HG03460 (cell line): ENCODE results near the gene GEMIN5.
A peak's percentile ranks its signal among the peaks of the same experiment; 100 is the strongest.
"Not testable (repeated sequence)": the region's sequence is repeated elsewhere in the genome, so short reads cannot be mapped to it uniquely, and the experiment has no call there.

Experiments used
- ATAC-seq: cut with Tn5 transposase; IDR thresholded peaks from one replicate; pipeline ENCODE4 v1.9.1; 2021; ENCODE audit not compliant: unreplicated experiment

GEMIN5 gene

DNA sequence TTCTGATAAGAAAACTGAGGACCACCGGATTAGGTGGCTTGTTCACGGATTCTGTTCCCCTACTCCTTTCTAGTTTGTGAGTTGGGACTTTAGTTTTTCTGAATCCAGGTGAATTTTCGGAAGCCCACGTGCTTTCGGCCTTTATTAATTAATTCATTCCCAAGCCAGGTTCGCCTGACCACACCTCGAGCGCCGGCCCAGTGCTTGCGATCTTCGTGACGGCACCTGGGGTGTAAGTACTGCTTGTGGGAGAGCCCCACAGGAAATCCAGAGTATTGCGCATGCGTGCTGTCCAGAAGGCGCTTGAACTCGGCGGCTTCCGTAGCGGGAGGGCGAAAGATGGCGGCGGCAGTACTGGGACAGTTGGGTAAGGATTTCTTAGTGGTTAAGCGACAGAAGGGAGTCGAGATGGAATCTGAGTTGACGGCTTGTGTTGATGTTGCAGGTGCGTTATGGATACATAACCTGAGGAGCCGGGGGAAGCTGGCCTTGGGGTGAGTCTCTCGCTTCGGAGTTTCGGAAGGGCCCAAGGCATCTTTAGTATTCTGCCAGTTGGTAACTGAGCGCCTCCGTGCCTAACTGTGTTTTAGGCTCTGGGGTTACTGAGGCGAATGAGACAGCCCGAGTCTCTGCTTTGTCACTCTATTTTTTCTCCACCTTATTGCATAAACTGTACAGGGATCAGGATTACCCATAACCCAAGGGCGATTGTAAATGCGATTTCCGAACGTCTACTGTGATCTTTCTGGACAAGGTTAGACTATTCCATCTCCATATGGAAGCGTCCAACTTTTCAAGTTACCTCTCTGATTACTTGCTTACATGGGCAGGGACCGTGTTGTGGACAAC lies 3.0 kb upstream of the GEMIN5 start, which contains the start of gene MRPL22:
Gene MRPL22, plus strand, starts transcription at position 302 of the 849 bp plus-strand sequence. Its CDS starts 38 bp downstream, at position 340.
- peak; percentile 55 for ATAC-seq

DNA sequence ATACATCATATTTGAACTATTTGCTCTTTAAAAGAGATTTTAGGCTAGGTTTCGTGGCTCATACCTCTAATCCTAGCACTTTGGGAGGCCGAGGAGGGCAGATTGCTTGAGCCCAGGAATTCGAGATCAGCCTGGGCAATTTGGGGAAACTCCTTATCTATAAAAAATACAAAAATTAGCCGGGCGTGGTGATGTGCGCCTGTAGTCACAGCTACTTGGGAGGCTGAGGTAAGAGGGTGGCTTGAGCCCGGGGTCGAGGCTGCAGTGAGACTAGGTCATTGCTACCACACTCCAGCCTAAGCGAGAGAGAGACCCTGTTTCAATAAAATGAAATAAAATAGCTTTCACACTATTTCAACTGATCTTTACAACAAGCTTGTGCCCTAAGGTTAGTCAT lies 2.4 kb upstream of the GEMIN5 start:
- no peak for ATAC-seq

DNA sequence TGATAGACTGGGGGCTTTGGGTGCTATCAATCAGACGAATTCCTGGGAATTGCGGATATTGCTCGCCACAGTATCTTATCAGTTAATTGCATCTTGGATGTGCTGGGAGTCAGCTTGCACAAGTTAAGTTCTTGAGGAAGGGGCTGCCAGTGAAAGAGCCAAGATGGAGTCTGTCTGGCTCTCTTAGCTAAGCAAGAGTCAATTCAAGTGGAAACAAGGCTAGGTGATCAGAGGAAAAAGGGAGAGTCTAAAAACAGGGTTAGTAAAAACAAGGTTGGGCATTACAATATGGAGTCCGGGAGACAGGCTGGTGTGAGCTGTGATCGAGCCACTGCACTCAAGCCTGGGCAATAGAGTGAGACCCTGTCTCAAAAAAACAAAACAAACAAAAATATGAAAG lies 1.4 kb upstream of the GEMIN5 start:
- ATAC-seq, result not testable (repeated sequence)

DNA sequence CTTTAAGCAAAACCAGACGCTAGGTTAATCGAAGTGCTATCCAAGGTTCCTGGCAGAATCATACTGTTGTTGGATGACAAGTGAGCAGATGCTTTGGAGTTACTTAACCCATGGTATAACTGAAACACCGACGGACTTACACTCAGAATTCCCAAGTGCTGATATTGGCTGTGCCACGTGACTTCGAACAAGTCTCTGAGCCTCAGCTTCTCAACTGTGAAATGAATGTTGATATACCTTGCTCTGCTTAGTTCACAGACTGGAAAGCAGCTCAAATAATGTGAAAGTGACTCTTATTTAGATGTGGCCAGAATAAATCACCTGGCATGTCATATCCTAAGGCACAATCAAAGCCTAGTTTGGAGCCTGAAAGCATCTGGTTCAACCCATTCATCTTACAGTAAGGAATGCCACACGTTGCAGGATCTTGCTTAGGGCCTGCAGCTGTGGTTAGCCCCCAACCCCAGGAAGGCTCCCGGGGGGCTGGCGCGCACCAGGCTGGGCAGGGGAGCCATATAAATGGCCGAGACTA lies 759 bp downstream of the GEMIN5 start:
- no peak for ATAC-seq

DNA sequence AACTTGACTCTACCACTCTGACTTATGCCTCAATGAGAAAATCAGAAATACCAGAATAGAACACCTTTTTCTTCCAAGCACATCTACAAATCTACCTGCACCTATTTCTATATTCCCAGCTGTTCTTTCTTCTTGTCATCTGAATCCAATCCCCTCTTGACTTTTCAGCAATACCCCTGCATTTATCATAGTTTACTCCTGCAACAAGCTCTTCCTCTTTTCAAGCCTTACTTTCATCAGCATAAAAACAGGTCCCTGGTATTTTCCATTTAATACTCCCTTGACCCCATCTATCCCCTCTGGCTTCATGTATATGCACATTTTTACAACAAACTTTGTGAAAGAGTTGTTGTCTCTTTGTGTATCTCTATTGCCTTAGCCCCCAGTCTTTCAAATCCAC lies 3.1 kb downstream of the GEMIN5 start:
- no peak for ATAC-seq

DNA sequence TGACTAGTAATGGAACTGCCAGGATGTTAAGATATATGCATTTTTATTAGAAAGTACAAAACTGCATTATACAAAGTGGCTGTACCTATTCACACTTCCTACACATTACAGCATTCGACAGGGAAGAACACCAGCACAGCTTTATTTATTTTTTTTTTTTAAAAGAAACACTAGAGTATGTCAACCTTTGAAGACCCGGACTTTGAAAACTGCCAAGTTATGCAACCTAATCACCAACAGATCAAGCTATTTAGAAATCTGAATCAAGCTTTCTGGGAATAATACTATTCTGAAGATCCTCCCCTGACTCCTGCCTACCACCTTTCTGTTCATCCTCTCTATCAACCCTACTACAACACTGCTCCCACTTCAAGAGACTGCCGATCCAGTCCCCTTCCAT lies 4.5 kb downstream of the GEMIN5 start:
- ATAC-seq, result no peak

DNA sequence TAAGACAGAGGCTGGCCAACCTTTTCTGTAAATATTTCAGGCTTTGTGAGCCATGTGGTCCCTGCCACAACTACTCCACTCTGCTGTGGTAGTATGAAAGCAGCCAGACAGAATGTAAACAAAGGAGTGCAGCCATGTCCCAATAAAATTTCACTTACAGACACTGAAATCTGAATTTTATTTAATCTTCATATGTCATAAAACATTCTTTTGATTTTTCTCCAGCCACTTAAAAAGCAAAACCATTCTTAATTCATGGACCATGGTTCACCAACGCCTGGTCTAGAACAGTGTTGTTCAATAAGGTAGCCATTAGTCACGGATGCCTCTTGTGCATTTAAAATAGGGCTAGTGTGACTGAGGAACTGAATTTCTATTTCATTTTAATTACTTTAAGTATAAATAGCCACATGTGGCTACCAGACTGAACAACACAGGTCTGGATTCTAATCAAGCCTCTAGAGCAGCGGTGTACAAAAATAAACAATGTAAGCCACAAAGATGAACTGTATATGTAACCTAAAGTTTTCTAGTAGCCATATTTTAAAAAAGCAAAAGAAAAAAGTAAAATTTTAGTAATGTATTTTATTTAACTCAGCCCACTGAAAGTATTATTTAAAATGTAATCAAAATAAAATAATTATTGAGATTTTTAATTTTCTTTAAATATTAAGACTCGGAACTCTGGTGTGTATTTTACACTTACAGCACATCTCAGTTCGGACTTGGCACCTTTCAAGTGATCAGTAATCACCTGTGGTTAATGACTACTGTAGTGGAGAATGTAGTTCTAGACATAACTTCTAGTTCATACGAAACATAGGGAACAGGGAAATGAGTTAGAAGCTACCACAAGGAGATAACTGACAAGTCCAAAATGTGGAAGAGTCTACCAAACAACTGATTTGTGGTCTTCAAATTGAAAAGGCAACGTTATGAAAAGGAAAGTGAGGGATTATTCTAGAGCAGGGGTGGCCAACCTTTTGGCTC lies 14.3 kb downstream of the GEMIN5 start:
- ATAC-seq, result no peak

DNA sequence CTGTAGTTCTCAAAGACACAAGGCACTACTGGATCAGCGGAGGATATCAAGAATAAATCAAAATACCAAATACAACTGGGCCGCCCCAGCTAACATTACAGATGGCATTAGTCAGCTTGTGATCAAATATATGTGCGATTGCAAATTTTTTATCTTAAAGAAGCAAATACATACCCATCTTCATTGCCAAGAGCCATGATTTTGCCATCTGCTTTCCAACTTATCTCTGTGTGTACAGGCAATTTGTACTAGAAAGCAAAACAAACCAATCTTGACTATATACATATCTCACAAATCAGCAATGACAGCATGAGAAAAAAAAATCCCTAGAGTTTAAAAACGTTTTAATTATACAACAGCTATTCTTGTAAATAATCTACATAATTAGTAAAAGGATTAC lies 20.3 kb downstream of the GEMIN5 start:
- no peak for ATAC-seq

DNA sequence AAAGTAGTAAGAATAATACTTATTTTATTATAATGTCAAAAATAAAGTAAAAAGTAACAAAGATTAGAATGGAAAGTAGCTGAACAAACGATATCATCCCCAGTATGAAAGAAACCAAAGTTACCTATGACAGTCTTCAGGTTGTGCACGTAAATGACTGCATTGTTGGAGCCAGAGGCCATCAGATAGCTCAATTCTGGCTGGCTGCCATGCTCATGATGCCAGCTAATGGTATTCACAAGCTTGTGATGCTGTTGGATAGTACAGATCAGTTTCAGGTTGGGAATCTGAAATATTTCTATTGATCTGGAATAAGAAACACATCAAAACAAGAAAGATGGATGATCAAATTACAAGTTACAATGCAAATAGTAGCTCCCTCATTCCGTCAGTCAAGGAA lies 21.1 kb downstream of the GEMIN5 start:
- no peak for ATAC-seq

DNA sequence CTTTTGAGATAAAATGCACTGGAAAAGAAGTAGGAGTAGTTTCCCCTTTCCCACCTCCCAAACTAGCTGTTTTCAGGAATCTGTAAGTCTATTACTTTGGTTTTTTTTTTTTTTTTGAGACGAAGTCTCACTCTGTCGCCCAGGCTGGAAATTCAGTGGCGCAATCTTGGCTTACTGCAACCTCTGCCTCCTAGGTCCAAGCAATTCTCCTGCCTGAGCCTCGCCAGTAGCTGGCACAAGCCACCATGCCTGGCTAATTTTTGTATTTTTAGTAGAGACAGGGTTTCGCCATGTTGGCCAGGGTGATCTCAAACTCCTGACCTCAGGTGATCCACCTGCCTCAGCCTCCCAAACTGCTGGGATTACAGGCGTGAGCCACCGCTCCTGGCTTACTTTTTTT lies 32.4 kb downstream of the GEMIN5 start:
- ATAC-seq, result not testable (repeated sequence)

DNA sequence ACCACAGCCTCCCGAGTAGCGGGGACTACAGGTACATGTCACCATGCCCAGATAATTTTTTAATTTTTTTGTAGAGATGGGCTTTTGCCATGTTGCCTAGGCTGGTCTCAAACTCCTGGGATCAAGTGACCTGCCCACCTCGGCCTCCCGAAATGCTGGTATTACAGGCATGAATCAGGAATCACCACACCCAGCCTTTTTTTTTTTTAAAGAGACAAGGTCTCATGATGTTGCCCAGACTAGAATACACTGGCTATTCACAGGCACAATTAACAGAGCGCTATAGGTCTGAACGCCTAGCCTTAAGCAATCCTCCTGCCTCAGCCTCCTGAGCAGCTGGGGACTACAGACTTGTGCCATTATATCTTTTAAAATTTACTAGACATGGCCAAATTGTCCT lies 36.1 kb downstream of the GEMIN5 start:
- no peak for ATAC-seq

DNA sequence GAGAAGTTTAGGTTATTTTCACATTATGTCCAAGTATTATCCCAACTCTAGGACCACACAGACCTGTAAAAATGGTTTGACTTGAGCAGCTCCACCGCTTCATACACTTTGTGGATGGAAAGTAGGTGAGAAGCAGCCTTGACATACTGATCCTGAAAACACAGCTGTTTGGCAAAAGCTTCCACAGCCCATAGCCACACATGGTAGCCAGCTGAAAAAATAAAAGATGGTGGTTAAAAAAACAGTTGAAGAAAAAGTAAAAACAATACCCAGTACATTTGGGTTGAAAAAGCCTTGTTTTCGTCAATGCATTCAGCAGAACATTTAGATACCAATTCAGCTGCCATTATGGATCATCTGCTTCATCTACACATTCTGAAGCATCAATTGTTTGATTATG lies 36.7 kb downstream of the GEMIN5 start:
- no peak for ATAC-seq

DNA sequence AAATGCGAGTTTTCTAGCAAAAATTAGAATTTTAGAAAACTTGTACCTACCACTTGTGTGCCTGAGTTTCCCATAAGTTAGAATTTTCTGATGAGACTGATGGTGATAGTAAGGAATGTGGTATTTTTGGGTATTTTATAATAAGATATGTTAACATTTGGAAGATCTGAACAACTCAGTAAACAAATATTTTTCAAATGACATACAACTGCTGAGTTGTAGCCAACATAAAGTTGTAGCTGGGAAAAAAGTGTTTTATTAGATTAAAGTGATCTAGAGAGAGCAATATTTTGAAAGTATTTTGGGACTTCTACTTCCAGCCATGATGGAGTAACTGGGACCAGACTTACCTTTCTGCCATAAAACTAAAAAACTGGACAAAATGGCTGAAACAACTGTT lies 37.9 kb downstream of the GEMIN5 start:
- ATAC-seq, result no peak

DNA sequence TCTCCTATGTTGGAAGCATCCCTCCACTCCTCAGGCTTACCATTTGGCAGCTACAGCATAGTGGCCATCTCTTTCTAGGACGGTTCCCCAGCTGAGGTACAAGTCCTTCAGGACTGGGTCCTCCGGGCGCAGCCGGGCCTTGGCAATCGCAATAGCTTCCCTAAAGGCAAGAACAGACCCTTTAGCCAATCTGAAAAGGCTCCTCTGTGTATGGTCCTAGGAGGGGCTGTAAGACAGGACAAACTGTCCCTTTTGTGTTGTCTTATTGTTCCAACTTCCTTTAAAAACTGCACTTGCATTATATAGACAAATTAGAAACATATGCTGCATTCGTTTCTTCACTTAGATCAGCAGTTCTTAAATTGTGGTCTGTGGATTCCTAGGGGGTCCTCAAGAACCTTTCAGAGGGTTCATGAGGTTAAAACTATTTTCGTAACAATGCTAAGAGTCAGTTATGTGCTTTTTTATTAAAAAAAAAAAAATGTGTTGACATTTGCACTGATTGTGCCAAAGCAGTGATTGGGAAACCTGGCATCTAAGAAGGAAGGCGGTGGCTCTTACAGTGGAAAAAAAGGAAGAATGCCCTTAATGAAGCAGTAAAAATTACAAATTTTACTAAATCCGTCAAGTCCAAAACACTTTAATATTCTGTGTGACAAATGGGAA lies 38.7 kb downstream of the GEMIN5 start:
- ATAC-seq, result no peak

DNA sequence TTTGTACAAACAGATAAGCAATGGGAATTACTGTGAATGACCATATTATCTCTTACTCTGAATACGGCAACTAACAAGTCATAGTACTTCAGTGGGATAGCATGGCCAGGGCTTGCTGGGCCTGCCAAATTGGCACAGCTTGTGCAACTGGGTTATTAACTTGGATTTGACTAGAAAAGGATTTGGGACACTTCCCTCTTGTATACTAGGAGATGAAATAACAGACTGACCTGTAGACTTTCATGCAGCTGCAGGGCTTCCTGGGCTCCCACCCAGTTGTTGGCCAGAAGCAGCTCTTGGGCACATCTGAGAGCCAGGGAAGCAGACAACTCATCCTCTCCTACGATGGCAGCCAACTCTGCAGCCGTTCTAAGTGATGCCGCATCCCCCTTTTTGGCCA lies 39.8 kb downstream of the GEMIN5 start:
- ATAC-seq, result no peak

DNA sequence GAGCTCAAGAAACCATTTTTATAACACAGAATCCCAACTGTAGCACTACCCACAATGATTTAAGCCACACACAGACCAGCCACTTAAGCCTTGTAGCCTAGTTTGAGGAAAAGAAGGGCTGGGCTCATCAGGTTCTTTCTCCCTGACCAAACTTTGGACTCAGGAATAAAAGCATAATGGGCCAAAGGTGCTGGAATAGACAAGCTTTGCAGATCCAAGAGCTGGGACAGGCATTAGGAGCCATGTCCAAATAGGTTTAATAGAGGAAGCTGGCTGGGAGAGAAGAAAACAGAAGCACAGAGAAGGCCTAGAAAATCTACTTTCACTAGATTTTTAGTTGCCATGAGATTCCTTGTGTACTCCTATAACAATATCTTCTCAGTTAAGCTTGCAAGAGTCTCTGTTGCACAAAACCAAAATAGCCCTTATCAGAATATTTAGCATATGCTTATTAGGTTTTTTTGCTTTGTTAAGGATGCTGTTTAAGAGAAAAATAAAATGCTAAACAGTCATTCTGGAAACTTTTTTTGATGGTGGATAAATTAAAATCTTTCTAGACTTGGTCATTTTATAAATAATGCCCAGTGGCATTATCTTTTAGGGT lies 41.3 kb downstream of the GEMIN5 start:
- no peak for ATAC-seq

DNA sequence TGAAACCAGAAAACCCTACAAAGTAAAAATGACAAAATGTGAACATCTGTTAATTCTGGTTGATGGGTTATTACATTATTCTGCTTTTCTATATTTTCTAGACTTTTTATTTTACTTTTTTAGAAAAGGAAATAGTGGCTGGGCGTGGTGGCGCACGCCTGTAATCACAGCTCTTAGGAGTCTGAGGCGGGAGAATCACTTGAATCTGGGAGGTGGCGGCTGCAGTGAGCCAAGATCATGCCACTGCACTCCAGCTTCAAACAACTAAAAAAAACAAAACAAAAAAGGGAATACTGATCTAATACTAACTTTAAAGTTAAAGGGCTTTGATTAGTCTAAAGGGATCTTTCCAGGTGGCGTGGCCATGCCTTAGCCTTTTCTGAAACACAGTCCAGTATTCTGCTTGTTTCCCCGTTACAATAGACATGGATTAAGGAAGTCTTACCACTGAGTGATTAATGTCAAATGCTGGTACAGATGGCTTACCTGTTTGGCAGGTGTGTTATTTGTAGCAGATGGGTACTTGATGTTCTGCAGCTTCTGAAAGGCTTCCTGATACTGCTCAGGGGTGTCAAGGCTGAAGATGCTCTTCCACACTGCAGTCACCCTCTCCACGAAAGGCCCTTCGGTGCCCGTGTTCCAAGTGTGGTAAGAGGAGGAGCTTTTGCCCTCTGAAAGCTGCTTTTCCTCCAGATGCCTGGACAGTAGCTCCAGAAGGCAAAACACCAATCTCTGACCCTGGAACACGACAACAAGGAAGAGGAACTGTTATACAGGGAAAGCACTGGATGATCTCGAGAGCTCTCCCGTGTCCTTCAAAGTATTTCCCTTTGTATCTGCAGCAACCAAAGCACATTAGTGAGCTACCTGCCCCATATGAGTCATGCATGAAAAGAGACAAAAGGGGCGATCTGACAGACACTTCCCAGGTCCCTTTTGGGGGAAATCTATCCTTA lies 42.1 kb downstream of the GEMIN5 start:
- no peak for ATAC-seq

DNA sequence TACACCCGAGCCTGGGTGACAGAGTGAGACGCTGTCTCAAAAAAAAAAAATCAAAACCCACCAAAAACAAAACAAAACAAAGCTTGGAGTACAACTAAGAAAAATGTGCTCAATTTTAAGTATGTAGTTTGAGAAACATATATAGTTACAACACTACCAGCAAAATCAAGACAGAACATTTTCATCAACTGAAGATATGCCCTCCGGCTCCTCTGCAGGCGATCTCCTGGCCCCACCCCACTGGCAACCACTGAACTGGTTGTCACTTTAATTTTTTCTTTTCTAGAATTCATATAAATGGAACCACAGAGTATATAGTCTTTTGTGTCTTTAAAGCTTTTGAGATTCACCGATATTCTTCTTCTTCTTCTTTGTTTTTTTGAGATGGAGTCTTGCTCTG lies 44.6 kb downstream of the GEMIN5 start:
- ATAC-seq, result no peak

DNA sequence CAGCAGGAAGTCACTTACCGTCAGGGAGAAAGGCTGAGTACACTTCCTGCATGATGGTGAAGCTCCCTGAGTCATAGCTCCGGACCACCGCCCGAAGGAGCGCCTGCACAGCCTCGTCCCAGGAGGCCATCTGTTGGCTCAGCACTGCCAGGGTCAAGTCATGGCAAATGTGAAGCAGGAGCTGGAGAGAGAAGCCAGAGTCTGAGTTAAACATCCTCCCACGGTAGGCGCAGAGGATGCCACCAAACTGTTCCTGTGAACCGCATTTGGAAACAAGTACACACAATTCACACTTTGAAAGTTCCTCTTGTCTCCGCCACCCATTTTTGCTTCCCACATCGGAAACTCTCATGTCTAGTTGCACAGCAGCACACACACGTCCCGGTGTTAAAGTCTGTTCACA lies 45.6 kb downstream of the GEMIN5 start:
- ATAC-seq, result no peak
